Lung (tissue), 12 donors: ENCODE measurements around the gene TFR2. TPM values are rescaled to one million over a fixed set of nuclear protein-coding genes. Genes with fewer than 3 reads are reported as not detected.

Experiments used
- ATAC-seq: fragments of 200-7000 bp; cut with Tn5 transposase; one replicate; pipeline ENCODE4 v1.9.1; 2020; ENCODE audit warnings: moderate number of reproducible peaks; ENCODE audit not compliant: insufficient read depth, low FRiP score
- DNase-seq, 3 donors: peaks; one replicate each; pipeline ENCODE4 v3.0.0-alpha.2; 2013 to 2017
- H3K27ac ChIP-seq, 2 donors: one replicate each; pipeline ENCODE4 v1.5.1; 2013; ENCODE audit warnings: mild to moderate bottlenecking in 2 of 2, moderate library complexity in 2 of 2, control low read depth in 1 of 2, inconsistent platforms in 1 of 2, low read depth in 1 of 2, low read length in 1 of 2
- H3K27me3 ChIP-seq, 3 donors: one replicate each; pipeline ENCODE4 v1.5.1; 2013; ENCODE audit warnings: low read length in 2 of 3; ENCODE audit not compliant: control insufficient read depth in 3 of 3, insufficient read depth in 3 of 3
- H3K36me3 ChIP-seq, 4 donors: one replicate each; pipeline ENCODE4 v1.5.1; 2013; ENCODE audit warnings: low read length in 4 of 4, mild to moderate bottlenecking in 1 of 4, moderate library complexity in 1 of 4; ENCODE audit not compliant: control insufficient read depth in 4 of 4, insufficient read depth in 4 of 4
- H3K4me1 ChIP-seq, 5 donors: one replicate each; pipeline ENCODE4 v1.5.1; 2013; ENCODE audit warnings: low read length in 5 of 5, mild to moderate bottlenecking in 2 of 5, moderate library complexity in 1 of 5; ENCODE audit not compliant: control insufficient read depth in 5 of 5, insufficient read depth in 5 of 5
- H3K4me3 ChIP-seq: one replicate; pipeline ENCODE4 v1.5.1; 2013; ENCODE audit warnings: mild to moderate bottlenecking, control low read depth, moderate library complexity
- H3K9ac ChIP-seq, 2 donors: one replicate each; pipeline ENCODE4 v1.5.1; 2013; ENCODE audit warnings: low read length in 2 of 2, control low read depth in 1 of 2; ENCODE audit not compliant: insufficient read depth in 1 of 2
- H3K9me3 ChIP-seq, 4 donors: one replicate each; pipeline ENCODE4 v1.5.1; 2013; ENCODE audit warnings: low read length in 3 of 4, mild to moderate bottlenecking in 1 of 4, moderate library complexity in 1 of 4; ENCODE audit not compliant: control insufficient read depth in 4 of 4, insufficient read depth in 3 of 4
- CTCF ChIP-seq: IDR thresholded peaks from 2 replicates; pipeline ENCODE4 v1.5.1; 2012; ENCODE audit warnings: mild to moderate bottlenecking; ENCODE audit errors: control extremely low read depth, extremely low read depth
- WGBS, 2 donors: extraction: QIAGEN DNeasy Blood & Tissue Kit; methylation state at CpG; one replicate each; pipeline ENCODE4 v1.1.7; 2013; 5-methylcytosine and 5-hydroxymethylcytosine counted together
- polyA plus RNA-seq, 2 donors: library from polyadenylated mRNA; stranded (reverse); fragments of 200-250 nt; gene quantifications; one replicate each; pipeline ENCODE4 v1.2.1, GENCODE V29; 2013
- total RNA-seq, 2 donors: library from RNA; depleted of rRNA in 1 of 2; stranded (reverse); fragments of >200 nt in 1 of 2; gene quantifications; one replicate each; pipeline ENCODE4 v1.2.1, GENCODE V29; 2014 to 2021
- donor health status: control.
- donor health status: control.
- donor health status: Bipolar disorder and iron deficiency.
- donor health status: healthy.
- donor health status: DM: yes; HTN: yes; CAD: no.

The TFR2 gene
- total and polyA plus RNA-seq, 4 donors: 0.33 to 2.1 (median 1.3) TPM

- Histone ChIP-seq H3K36me3 (peaks cover 0 to 5% (median 0%) of the 10 kb centered on the region in 4 donors), H3K27ac (peak overlapping the region in 1 of 2 donors; percentile 50), H3K4me3 (no peak overlapping the region), H3K27me3 (no peaks in the 10 kb centered on the region), H3K9ac (no peak overlapping the region), H3K9me3 (no peaks in the 10 kb centered on the region), H3K4me1 (peaks cover 0 to 31% (median 5%) of the 10 kb centered on the region in 5 donors)
- WGBS, 2 donors: 47 to 72% methylated on average over 20 to 21 of the region's 21 CpGs
- no peak for ATAC-seq
- DNase-seq: peak; percentile 93 to 94 (median 93)
- TF ChIP-seq CTCF: no peak
Measured at GRCh38 chr7:100602889-100603725, 38.2 kb downstream of the TFR2 start.

- Histone ChIP-seq H3K4me1 (peaks cover 0 to 31% (median 5%) of the 10 kb centered on the region in 5 donors), H3K9me3 (no peaks in the 10 kb centered on the region), H3K36me3 (no peaks in the 10 kb centered on the region), H3K27me3 (no peaks in the 10 kb centered on the region), H3K9ac (no peak overlapping the region), H3K4me3 (no peak overlapping the region), H3K27ac (no peak overlapping the region)
- DNase-seq (no peak), ATAC-seq (no peak)
- no peak for TF ChIP-seq CTCF
- WGBS, 2 donors: 81 to 92% methylated on average over 9 of the region's 9 CpGs
Measured at GRCh38 chr7:100600730-100601038, 40.7 kb downstream of the TFR2 start.

DNA sequence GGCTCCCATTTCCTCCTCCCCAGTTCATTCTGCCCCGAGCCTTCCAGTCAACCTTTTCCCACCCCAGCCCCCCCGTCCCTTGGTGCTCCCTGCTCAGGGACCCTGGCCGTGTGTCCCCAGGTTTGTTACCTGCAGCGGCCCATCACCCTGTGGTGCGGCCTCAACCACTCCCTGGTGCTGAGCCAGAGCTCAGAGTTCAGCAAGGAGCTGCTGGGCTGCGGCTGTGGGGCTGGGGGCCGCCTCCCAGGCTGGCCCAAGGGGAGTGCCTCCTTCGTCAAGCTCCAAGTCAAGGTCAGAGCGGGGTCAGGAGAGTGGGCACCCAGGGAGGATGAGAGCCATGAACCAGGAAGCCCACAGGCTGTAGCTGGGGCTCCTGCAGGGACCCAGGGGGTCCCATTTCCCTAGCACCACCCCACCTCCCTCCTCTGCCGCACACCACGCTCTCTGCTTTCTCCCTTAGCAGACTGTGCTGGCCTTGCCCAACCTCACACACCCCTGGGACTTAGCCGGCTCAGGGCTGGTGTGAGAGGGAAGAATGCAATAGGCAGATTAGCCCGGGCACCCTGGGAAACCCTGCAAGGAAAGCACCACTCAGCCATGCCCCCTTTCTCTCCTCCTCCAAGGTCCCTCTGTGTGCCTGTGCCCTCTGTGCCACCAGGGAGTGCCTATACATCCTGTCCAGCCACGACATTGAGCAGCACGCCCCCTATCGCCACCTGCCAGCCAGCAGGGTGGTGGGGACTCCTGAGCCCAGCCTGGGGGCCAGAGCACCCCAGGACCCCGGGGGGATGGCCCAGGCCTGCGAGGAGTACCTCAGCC lies 41.2 kb downstream of the TFR2 start:
- peaks cover 0 to 26% (median 5%) of the 10 kb centered on the region in 5 donors for H3K4me1 ChIP-seq
- H3K27ac ChIP-seq: no peak overlapping the region
- no peak for TF ChIP-seq CTCF

More for the DNA sequence above, 41.2 kb downstream of the TFR2 start:
- Histone ChIP-seq H3K36me3 (peaks cover 0 to 2% (median 0%) of the 10 kb centered on the region in 4 donors), H3K27me3 (no peaks in the 10 kb centered on the region), H3K4me3 (no peak overlapping the region), H3K9me3 (no peaks in the 10 kb centered on the region), H3K9ac (no peak overlapping the region)
- 78 to 85% methylated on average over 18 of the region's 18 CpGs for WGBS, 2 donors
- ATAC-seq (no peak), DNase-seq (no peak)
